ENCODE data around the gene FCRL4. TPM values are rescaled to one million over a fixed set of nuclear protein-coding genes. Genes with fewer than 3 reads are reported as not detected.

Gene FCRL4
- total RNA-seq, 1 experiment from 2014 or later: not detected

- RAD21 ChIA-PET (ENCODE audit: low non-redundant PET in 1 of 2, low total read pairs in 2 of 2, uncharacterized antibody in 2 of 2, unreplicated experiment in 2 of 2): no interaction called here
- Histone ChIP-seq H3K27me3 (ENCODE audit: insufficient read depth, low read length) (peaks cover 57% of the 10 kb centered on the region), H3K4me1 (ENCODE audit: control insufficient read depth in 1 of 2, insufficient read depth in 2 of 2, low read length in 2 of 2) (no peaks in the 10 kb centered on the region), H3K36me3 (ENCODE audit: control insufficient read depth in 1 of 2, insufficient read depth in 2 of 2, low read length in 2 of 2) (no peaks in the 10 kb centered on the region), H3K4me3 (replicated peaks in 1 of 2; ENCODE audit: low read depth in 1 of 2, low read length in 2 of 2) (no peak overlapping the region), H2AFZ (ENCODE audit: low read depth, low read length, poor library complexity, severe bottlenecking) (no peak overlapping the region), H4K20me1 (ENCODE audit: insufficient read depth) (no peaks in the 10 kb centered on the region), H3K79me2 (ENCODE audit: insufficient read depth, low read length) (no peaks in the 10 kb centered on the region), H3K4me2 (ENCODE audit: low read length) (no peak overlapping the region), H3K9me3 (ENCODE audit: control insufficient read depth in 1 of 2, insufficient read depth in 1 of 2, low read depth in 1 of 2, low read length in 2 of 2) (no peaks in the 10 kb centered on the region), H3K9ac (ENCODE audit: low read length) (no peak overlapping the region), H3K9me2 (ENCODE audit: insufficient read depth) (no peaks in the 10 kb centered on the region), H3K27ac (ENCODE audit: low read depth, low read length) (no peak overlapping the region)
- TF ChIP-seq CEBPB (IDR thresholded peaks at IDR 0.05; ENCODE audit: low read depth) (no peak), ZFX (IDR thresholded peaks at IDR 0.05) (no peak), ELF1 (IDR thresholded peaks at IDR 0.05; ENCODE audit: borderline replicate concordance, low read depth) (no peak), FOSL1 (IDR thresholded peaks at IDR 0.05; ENCODE audit: low read depth) (no peak), TCF7L2 (IDR thresholded peaks at IDR 0.05; ENCODE audit: borderline replicate concordance, extremely low read depth, insufficient read depth, insufficient read length) (no peak), SP1 (IDR thresholded peaks at IDR 0.05; ENCODE audit: low read depth) (no peak), JUND (IDR thresholded peaks at IDR 0.05) (no peak), ZBTB33 (IDR thresholded peaks at IDR 0.05; ENCODE audit: extremely low read depth, insufficient replicate concordance, low read length) (no peak), POLR2A (IDR thresholded peaks at IDR 0.05; ENCODE audit: borderline replicate concordance, extremely low read depth, insufficient read depth, insufficient read length) (no peak), EGR1 (IDR thresholded peaks at IDR 0.05; ENCODE audit: low read depth) (no peak), REST (IDR thresholded peaks at IDR 0.05; ENCODE audit: low read depth) (no peak), MAX (IDR thresholded peaks at IDR 0.05) (no peak), CBX3 (IDR thresholded peaks at IDR 0.05; ENCODE audit: low read depth) (no peak)
- intact Hi-C loops (cut with micrococcal nuclease): no loop called here
- CTCF ChIA-PET: no interaction called here
- DNase-seq (ENCODE audit: low read depth, low spot score) (no peak), ATAC-seq (no peak)
- no TSS peak for BruUV-seq (replicated peaks)
- POLR2A ChIA-PET: no interaction called here
These were observed 23.0 kb downstream of the FCRL4 start for GRCh38 chr1:157574836-157575235.
